Stimulated activated CD4-positive, alpha-beta T cell treated with anti-CD3 and anti-CD28 coated beads, Interleukin-4, amount 100 ng/mL, for 48 hours (primary cell): Measurements from ENCODE around the gene TMEM150C.
"Not testable (repeated sequence)": the region's sequence is repeated elsewhere in the genome, so short reads cannot be mapped to it uniquely, and the experiment has no call there.

Experiments used
- DNase-seq, 2 donors: peaks; one replicate each; pipeline ENCODE4 v3.0.0-alpha.2; 2020; ENCODE audit warnings: low read depth in 2 of 2

Gene TMEM150C

GRCh38 chr4:82475931-82476330 lies 85.9 kb downstream of the TMEM150C start:
- not testable (repeated sequence) for DNase-seq

- DNase-seq, result no peak
Measured at GRCh38 chr4:82473621-82474164, 88.1 kb downstream of the TMEM150C start.

- DNase-seq, result not testable (repeated sequence)
Measured at GRCh38 chr4:82473080-82473479, 88.7 kb downstream of the TMEM150C start.

GRCh38 chr4:82469791-82470345 lies 91.9 kb downstream of the TMEM150C start:
- no peak for DNase-seq

- DNase-seq, result no peak
Measured at GRCh38 chr4:82467471-82467870, 94.3 kb downstream of the TMEM150C start.

GRCh38 chr4:82463221-82463620 lies 98.6 kb downstream of the TMEM150C start:
- no peak for DNase-seq

GRCh38 chr4:82462415-82462831 lies 99.4 kb downstream of the TMEM150C start:
- peak; percentile 80 to 88 for DNase-seq

- no peak for DNase-seq
Measured at GRCh38 chr4:82461710-82462109, 100.1 kb downstream of the TMEM150C start.

- no peak for DNase-seq
Measured at GRCh38 chr4:82458729-82459128, 103.1 kb downstream of the TMEM150C start.

- no peak for DNase-seq
Measured at GRCh38 chr4:82457266-82457665, 104.5 kb downstream of the TMEM150C start.

GRCh38 chr4:82452026-82452425 lies 109.8 kb downstream of the TMEM150C start:
- DNase-seq, result no peak

- no peak for DNase-seq
Measured at GRCh38 chr4:82450966-82451755, 110.6 kb downstream of the TMEM150C start.

GRCh38 chr4:82447886-82448285 lies 113.9 kb downstream of the TMEM150C start:
- no peak for DNase-seq

GRCh38 chr4:82439088-82439487 lies 122.7 kb downstream of the TMEM150C start:
- DNase-seq, result no peak

- no peak for DNase-seq
Measured at GRCh38 chr4:82437285-82438005, 124.3 kb downstream of the TMEM150C start.

GRCh38 chr4:82436780-82437179 lies 125.0 kb downstream of the TMEM150C start:
- no peak for DNase-seq

- DNase-seq, result no peak
Measured at GRCh38 chr4:82436130-82436529, 125.7 kb downstream of the TMEM150C start.

GRCh38 chr4:82434949-82435348 lies 126.8 kb downstream of the TMEM150C start:
- no peak for DNase-seq

- no peak for DNase-seq
Measured at GRCh38 chr4:82433791-82434190, 128.0 kb downstream of the TMEM150C start.
